Central memory CD4-positive, alpha-beta T cell (primary cell): Measurements from ENCODE around the gene OSM.

Experiments
- DNase-seq: peaks from one replicate; pipeline ENCODE4 v3.0.0; 2022

OSM gene

GRCh38 chr22:30261134-30261533, 5.5 kb downstream of the OSM start:
- DNase-seq, result no peak

GRCh38 chr22:30260682-30261081, 6.0 kb downstream of the OSM start:
- no peak for DNase-seq

- DNase-seq, result no peak
Observed at GRCh38 chr22:30260276-30260675, 6.4 kb downstream of the OSM start.

GRCh38 chr22:30254314-30254713, 12.3 kb downstream of the OSM start:
- no peak for DNase-seq

- no peak for DNase-seq
Observed at GRCh38 chr22:30253205-30253852, 13.3 kb downstream of the OSM start.

GRCh38 chr22:30252411-30253204, 14.0 kb downstream of the OSM start:
- DNase-seq, result no peak

- no peak for DNase-seq
Observed at GRCh38 chr22:30251711-30252110, 14.9 kb downstream of the OSM start.

GRCh38 chr22:30250661-30251267, 15.9 kb downstream of the OSM start:
- DNase-seq, result no peak

GRCh38 chr22:30250039-30250565, 16.5 kb downstream of the OSM start:
- no peak for DNase-seq

- no peak for DNase-seq
Observed at GRCh38 chr22:30249049-30250038, 17.3 kb downstream of the OSM start.

GRCh38 chr22:30248484-30248883, 18.2 kb downstream of the OSM start:
- no peak for DNase-seq

GRCh38 chr22:30247974-30248373, 18.7 kb downstream of the OSM start:
- DNase-seq, result no peak

- DNase-seq, result no peak
Observed at GRCh38 chr22:30247561-30247960, 19.1 kb downstream of the OSM start.

GRCh38 chr22:30246814-30247376, 19.8 kb downstream of the OSM start:
- no peak for DNase-seq

- peak; percentile 48 for DNase-seq
Observed at GRCh38 chr22:30245985-30246813, 20.5 kb downstream of the OSM start, which contains the start of gene LIF. Gene LIF (minus strand): TSS chr22:30246759. CDS start chr22:30246695, 64 bp downstream.

GRCh38 chr22:30245181-30245984, 21.3 kb downstream of the OSM start:
- DNase-seq, result no peak

- no peak for DNase-seq
Observed at GRCh38 chr22:30244641-30245040, 22.0 kb downstream of the OSM start.

- DNase-seq, result no peak
Observed at GRCh38 chr22:30244066-30244465, 22.6 kb downstream of the OSM start.

GRCh38 chr22:30243661-30244060, 23.0 kb downstream of the OSM start:
- DNase-seq, result no peak
